ENCODE data around the gene TTLL4. TPM values are rescaled to one million over a fixed set of nuclear protein-coding genes. Genes with fewer than 3 reads are reported as not detected.

The TTLL4 gene
- polyA plus RNA-seq, 1 experiment: 16.3 TPM

- TF ChIP-seq CTCF (IDR thresholded peaks at IDR 0.05; ENCODE audit: low read depth, low read length): no peak
- Histone ChIP-seq H3K4me3 (ENCODE audit: low read depth, low read length) (no peak overlapping the region), H3K9me3 (ENCODE audit: control insufficient read depth, insufficient read depth, low read length) (no peaks in the 10 kb centered on the region), H3K27me3 (ENCODE audit: control insufficient read depth, insufficient read depth, low read length) (no peaks in the 10 kb centered on the region), H3K27ac (ENCODE audit: low read depth, low read length) (no peak overlapping the region)
- CTCF ChIA-PET: interaction anchor here (0.8 to 1.0 kb wide), 2 partner anchors 148 to 149 kb away, joined by 3 read pairs; no protein-coding TSS in a partner anchor
- DNase-seq (ENCODE audit: low read depth, low spot score): no peak
- POLR2A ChIA-PET: no interaction called here
Measured at GRCh38 chr2:218698885-218699284, 11.8 kb upstream of the TTLL4 start.

GRCh38 chr2:218701806-218702205 lies 8.8 kb upstream of the TTLL4 start:
- CTCF ChIA-PET: interaction anchor here (0.6 to 2.3 kb wide), 4 partner anchors 8 to 145 kb away, joined by 3 to 15 read pairs (median 7); no protein-coding TSS in a partner anchor
- POLR2A ChIA-PET: no interaction called here
- Histone ChIP-seq H3K27me3 (ENCODE audit: control insufficient read depth, insufficient read depth, low read length) (no peaks in the 10 kb centered on the region), H3K27ac (ENCODE audit: low read depth, low read length) (no peak overlapping the region), H3K9me3 (ENCODE audit: control insufficient read depth, insufficient read depth, low read length) (no peaks in the 10 kb centered on the region), H3K4me3 (ENCODE audit: low read depth, low read length) (no peak overlapping the region)
- TF ChIP-seq CTCF (IDR thresholded peaks at IDR 0.05; ENCODE audit: low read depth, low read length): no peak
- no peak for DNase-seq (ENCODE audit: low read depth, low spot score)

- POLR2A ChIA-PET: no interaction called here
- H3K4me3 ChIP-seq (ENCODE audit: low read depth, low read length): no peak overlapping the region
- DNase-seq (ENCODE audit: low read depth, low spot score): no peak
- H3K27ac ChIP-seq (ENCODE audit: low read depth, low read length): no peak overlapping the region
- no peak for TF ChIP-seq CTCF (IDR thresholded peaks at IDR 0.05; ENCODE audit: low read depth, low read length)
- no peaks in the 10 kb centered on the region for H3K27me3 ChIP-seq (ENCODE audit: control insufficient read depth, insufficient read depth, low read length)
- H3K9me3 ChIP-seq (ENCODE audit: control insufficient read depth, insufficient read depth, low read length): no peaks in the 10 kb centered on the region
- CTCF ChIA-PET: interaction anchor here (1.1 to 2.3 kb wide), 2 partner anchors 16 to 144 kb away, joined by 6 to 15 read pairs; no protein-coding TSS in a partner anchor
Measured at GRCh38 chr2:218703341-218703740, 7.3 kb upstream of the TTLL4 start.

- no peak overlapping the region for H3K27ac ChIP-seq (ENCODE audit: low read depth, low read length)
- 0 out of 2 replicates have a peak, but pooled peaks cover 2% of the 10 kb centered on the region for H3K9me3 ChIP-seq (ENCODE audit: control insufficient read depth, insufficient read depth, low read length)
- no peak overlapping the region for H3K4me3 ChIP-seq (ENCODE audit: low read depth, low read length)
- no peak for TF ChIP-seq CTCF (IDR thresholded peaks at IDR 0.05; ENCODE audit: low read depth, low read length)
- ChIA-PET POLR2A (no interaction called here), CTCF (interaction anchor here (0.9 to 2.8 kb wide), 3 partner anchors 98 to 144 kb away, joined by 3 to 16 read pairs (median 8); no protein-coding TSS in a partner anchor)
- no peak for DNase-seq (ENCODE audit: low read depth, low spot score)
- no peaks in the 10 kb centered on the region for H3K27me3 ChIP-seq (ENCODE audit: control insufficient read depth, insufficient read depth, low read length)
Measured at GRCh38 chr2:218708086-218708485, 2.5 kb upstream of the TTLL4 start.

- no peak for DNase-seq (ENCODE audit: low read depth, low spot score)
- CTCF ChIA-PET: interaction anchor here (0.5 to 3.0 kb wide), 36 partner anchors 8 to 166 kb away, joined by 3 to 44 read pairs (median 4); partner anchors contain the start of genes CYP27A1, PLCD4, RNF25 and STK36
- Histone ChIP-seq H3K27ac (ENCODE audit: low read depth, low read length) (no peak overlapping the region), H3K4me3 (ENCODE audit: low read depth, low read length) (no peak overlapping the region), H3K27me3 (ENCODE audit: control insufficient read depth, insufficient read depth, low read length) (no peaks in the 10 kb centered on the region), H3K9me3 (ENCODE audit: control insufficient read depth, insufficient read depth, low read length) (0 out of 2 replicates have a peak, but pooled peaks cover 2% of the 10 kb centered on the region)
- POLR2A ChIA-PET: interaction anchor here (0.7 to 1.9 kb wide), 5 partner anchors 22 to 138 kb away, joined by 3 to 7 read pairs (median 3); partner anchors contain the start of genes BCS1L and ZNF142
- no peak for TF ChIP-seq CTCF (IDR thresholded peaks at IDR 0.05; ENCODE audit: low read depth, low read length)
Measured at GRCh38 chr2:218709908-218710307, 727 bp upstream of the TTLL4 start.
